DOHH2 (cell line): ENCODE data around the gene ANKRD23.

ENCODE experiments used
- H3F3A ChIP-seq: fragments of 200-600 bp; sonication (generic), shearing (Covaris generic); 2 replicates; pipeline ENCODE4 v1.6.0; 2016; ENCODE audit warnings: antibody characterized with exemption, mild to moderate bottlenecking; ENCODE audit not compliant: control insufficient read depth, insufficient read depth
- H3K27ac ChIP-seq: fragments of 200-600 bp; sonication (generic); 2 replicates; pipeline ENCODE4 v1.5.1; 2014; ENCODE audit warnings: low read depth, mild to moderate bottlenecking, low read length, moderate library complexity
- H3K27me3 ChIP-seq: fragments of 200-600 bp; sonication (generic); 2 replicates; pipeline ENCODE4 v1.6.1; 2014; ENCODE audit warnings: mild to moderate bottlenecking, low read length, mixed read lengths; ENCODE audit not compliant: control insufficient read depth
- H3K36me3 ChIP-seq: fragments of 200-600 bp; sonication (generic); 2 replicates; pipeline ENCODE4 v1.6.1; 2014; ENCODE audit warnings: mild to moderate bottlenecking, low read length, moderate library complexity, mixed read lengths; ENCODE audit not compliant: control insufficient read depth
- H3K4me1 ChIP-seq: fragments of 200-600 bp; sonication (generic); 2 replicates; pipeline ENCODE4 v1.6.1; 2014; ENCODE audit warnings: mild to moderate bottlenecking, low read length, mixed read lengths; ENCODE audit not compliant: control insufficient read depth
- H3K4me2 ChIP-seq: fragments of 200-600 bp; sonication (generic); 2 replicates; pipeline ENCODE4 v1.6.0; 2014; ENCODE audit warnings: mild to moderate bottlenecking, low read length, moderate library complexity
- H3K4me3 ChIP-seq: fragments of 200-600 bp; sonication (generic); 2 replicates; pipeline ENCODE4 v1.5.1; 2014; ENCODE audit warnings: mild to moderate bottlenecking, low read length, mixed read lengths
- H3K79me2 ChIP-seq: fragments of 200-600 bp; sonication (generic); 2 replicates; pipeline ENCODE4 v1.6.1; 2014; ENCODE audit warnings: mild to moderate bottlenecking, low read length, mixed read lengths; ENCODE audit not compliant: control insufficient read depth
- H3K9me2 ChIP-seq: fragments of 200-600 bp; sonication (generic); replicated peaks from 2 replicates; pipeline ENCODE4 v1.6.1; 2014; ENCODE audit warnings: mild to moderate bottlenecking, low read length, mixed read lengths; ENCODE audit not compliant: control insufficient read depth
- H3K9me3 ChIP-seq: fragments of 200-600 bp; sonication (generic); 2 replicates; pipeline ENCODE4 v1.6.1; 2014; ENCODE audit warnings: antibody characterized with exemption, low read length, mixed read lengths; ENCODE audit not compliant: control insufficient read depth, insufficient read depth
- H4K20me1 ChIP-seq: fragments of 200-600 bp; sonication (generic); 2 replicates; pipeline ENCODE4 v1.6.0; 2014; ENCODE audit warnings: low read depth, mild to moderate bottlenecking, antibody characterized with exemption, low read length, moderate library complexity; ENCODE audit not compliant: control insufficient read depth, insufficient read depth
- CTCF ChIP-seq: fragments of 200-600 bp; sonication (generic); IDR thresholded peaks from one replicate; pipeline ENCODE4 v1.5.1; 2014; ENCODE audit warnings: antibody characterized with exemption, mild to moderate bottlenecking, low read depth, low read length; ENCODE audit not compliant: poor library complexity, severe bottlenecking
- EZH2phosphoT487 ChIP-seq: fragments of 200-600 bp; sonication (generic); IDR thresholded peaks from 2 replicates; pipeline ENCODE4 v1.6.1; 2017; ENCODE audit warnings: borderline replicate concordance, mild to moderate bottlenecking, antibody characterized with exemption, low read length, moderate library complexity, mixed read lengths

ANKRD23 gene

GRCh38 chr2:96872591-96873349 is 28.9 kb upstream of the ANKRD23 start:
- Histone ChIP-seq H3K9me3 (no peaks in the 10 kb centered on the region), H3K9me2 (no peaks in the 10 kb centered on the region), H3F3A (no peaks in the 10 kb centered on the region), H3K27me3 (peaks cover 78% of the 10 kb centered on the region), H3K79me2 (no peaks in the 10 kb centered on the region), H3K4me2 (no peak overlapping the region), H3K36me3 (no peaks in the 10 kb centered on the region), H3K4me1 (peaks cover 15% of the 10 kb centered on the region), H4K20me1 (no peaks in the 10 kb centered on the region), H3K4me3 (no peak overlapping the region), H3K27ac (no peak overlapping the region)
- TF ChIP-seq CTCF: no peak

- TF ChIP-seq CTCF: no peak
- peak; percentile 95; the same call in 1 of the 2 replicates for TF ChIP-seq EZH2phosphoT487
- H4K20me1 ChIP-seq: no peaks in the 10 kb centered on the region
- no peaks in the 10 kb centered on the region for H3K79me2 ChIP-seq
- H3K36me3 ChIP-seq: no peaks in the 10 kb centered on the region
- peaks cover 90% of the 10 kb centered on the region for H3K27me3 ChIP-seq
- H3K4me1 ChIP-seq: peaks cover 18% of the 10 kb centered on the region
- no peaks in the 10 kb centered on the region for H3F3A ChIP-seq
- H3K4me3 ChIP-seq: no peak overlapping the region
- no peak overlapping the region for H3K27ac ChIP-seq
- H3K9me2 ChIP-seq: no peaks in the 10 kb centered on the region
- no peak overlapping the region for H3K4me2 ChIP-seq
- H3K9me3 ChIP-seq: no peaks in the 10 kb centered on the region
These were observed 26.9 kb upstream of the ANKRD23 start for GRCh38 chr2:96870626-96871255.

GRCh38 chr2:96869822-96870625 is 26.2 kb upstream of the ANKRD23 start, which contains the start of gene SEMA4C:
SEMA4C (minus strand) TSS chr2:96870080; CDS start chr2:96867886, 2,194 bp downstream.
- Histone ChIP-seq H4K20me1 (no peaks in the 10 kb centered on the region), H3K79me2 (no peaks in the 10 kb centered on the region), H3K4me1 (peaks cover 18% of the 10 kb centered on the region)

More at GRCh38 chr2:96869822-96870625, 26.2 kb upstream of the ANKRD23 start, which contains the start of gene SEMA4C:
- no peak for TF ChIP-seq CTCF
- peak; percentile 92 for TF ChIP-seq EZH2phosphoT487
- H3K4me2 ChIP-seq: peak within 1 kb of the TSS; percentile 84
- no peaks in the 10 kb centered on the region for H3K36me3 ChIP-seq
- no peak within 1 kb of the TSS for H3K27ac ChIP-seq
- no peaks in the 10 kb centered on the region for H3K9me3 ChIP-seq
- H3K27me3 ChIP-seq: peaks cover 83% of the 10 kb centered on the region
- no peaks in the 10 kb centered on the region for H3F3A ChIP-seq
- peak within 1 kb of the TSS; percentile 68 for H3K4me3 ChIP-seq
- H3K9me2 ChIP-seq: no peaks in the 10 kb centered on the region
